Adrenal gland (tissue), 5 donors: ENCODE measurements around the gene ARID5B.

Experiments used
- CTCF ChIP-seq, 6 experiments: fragments of 450-650 bp in 4 of 6; fragments of 200-600 bp in 2 of 6; sonication (generic) in 1 of 6; IDR thresholded peaks; 1 replicate in 5 of 6; 2 replicates in 1 of 6; pipeline versions ENCODE4 v1.5.1 to v1.8.0; 2016 to 2021; ENCODE audit warnings: antibody characterized with exemption in 6 of 6, mild to moderate bottlenecking in 2 of 6, moderate library complexity in 1 of 6
- POLR2A ChIP-seq, 2 donors: fragments of 450-650 bp; IDR thresholded peaks; one replicate each; pipeline ENCODE4 v1.6.1; 2017; ENCODE audit warnings: antibody characterized with exemption in 2 of 2, mild to moderate bottlenecking in 2 of 2, moderate library complexity in 1 of 2
- donor health status: DM: no; HTN: no; CAD: no.

DNA sequence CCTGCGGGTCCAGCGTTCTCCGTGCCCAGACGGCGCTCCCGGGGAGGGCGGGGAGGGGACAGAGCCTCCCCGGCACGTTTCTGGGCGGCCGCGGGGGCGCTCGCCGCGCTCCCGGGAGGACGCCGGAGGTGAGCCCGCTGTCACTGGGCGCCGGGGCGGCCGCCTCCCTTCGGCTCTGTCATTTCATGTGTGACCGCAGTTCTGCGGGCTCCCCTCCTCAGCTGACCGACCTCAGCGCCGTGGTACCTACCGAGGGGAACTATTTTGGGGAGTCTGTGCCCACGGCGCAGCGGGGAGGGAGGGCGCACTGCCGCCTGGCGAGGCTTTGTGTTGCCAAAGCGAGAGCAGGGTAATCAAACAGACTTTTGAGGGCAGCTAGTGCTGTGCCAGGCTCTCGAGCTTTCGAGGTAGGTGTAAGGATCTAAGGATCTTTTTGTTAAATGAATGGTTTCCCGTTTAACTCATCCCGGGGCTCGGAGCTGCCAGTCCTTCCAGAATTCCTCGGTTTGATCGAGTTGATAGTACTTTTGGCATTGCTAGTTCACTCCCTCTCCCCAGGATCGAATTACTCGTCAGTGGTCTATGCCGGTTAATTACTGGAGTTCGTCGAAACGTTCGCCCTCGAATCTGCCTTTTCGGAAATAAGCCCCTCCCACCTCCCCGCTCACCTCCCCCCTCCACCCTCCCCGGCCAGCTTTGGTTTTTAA, 1.9 kb downstream of the ARID5B start:
- TF ChIP-seq CTCF (IDR thresholded peaks at IDR 0.05): peak in 3 of 6 experiments; percentile 7 to 30 (median 11)
- TF ChIP-seq POLR2A (IDR thresholded peaks at IDR 0.05): peak; percentile 17 to 72
